ENCODE results near the gene MAP1LC3B2.

DNA sequence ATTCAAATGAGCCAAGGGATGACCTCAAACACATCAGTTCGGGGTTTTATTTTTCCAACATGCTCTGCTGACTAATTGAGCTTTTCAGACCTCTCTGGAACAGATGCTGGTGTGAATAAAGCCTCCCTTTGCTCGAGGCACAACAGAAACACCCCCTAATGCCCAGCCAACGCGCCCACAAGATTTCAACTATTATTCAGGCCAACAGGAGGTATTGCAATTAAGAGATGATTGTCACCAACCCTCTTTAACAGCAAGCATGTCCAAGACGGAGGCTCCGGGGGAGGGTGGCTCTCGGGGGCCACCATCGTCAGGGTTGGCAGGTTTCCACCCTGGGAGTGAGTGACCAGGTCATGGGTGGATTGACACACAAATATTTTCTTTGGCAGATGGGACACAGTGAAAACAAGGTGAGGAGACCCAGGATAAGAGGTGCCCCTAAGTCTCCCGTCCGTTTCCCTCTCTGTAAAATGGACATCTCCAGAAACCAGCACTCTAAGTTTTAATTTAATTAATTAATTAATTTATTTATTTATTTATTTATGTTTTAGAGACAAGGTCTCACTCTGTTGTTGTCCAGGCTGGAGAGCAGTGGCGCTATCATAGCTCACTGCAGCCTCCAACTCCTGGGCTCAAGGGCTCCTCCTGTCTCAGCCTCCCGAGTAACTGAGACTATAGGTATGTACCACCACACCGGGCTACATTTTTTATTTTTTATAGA is 56.1 kb downstream of the MAP1LC3B2 start:
- TF ChIP-seq, protein P1, sequence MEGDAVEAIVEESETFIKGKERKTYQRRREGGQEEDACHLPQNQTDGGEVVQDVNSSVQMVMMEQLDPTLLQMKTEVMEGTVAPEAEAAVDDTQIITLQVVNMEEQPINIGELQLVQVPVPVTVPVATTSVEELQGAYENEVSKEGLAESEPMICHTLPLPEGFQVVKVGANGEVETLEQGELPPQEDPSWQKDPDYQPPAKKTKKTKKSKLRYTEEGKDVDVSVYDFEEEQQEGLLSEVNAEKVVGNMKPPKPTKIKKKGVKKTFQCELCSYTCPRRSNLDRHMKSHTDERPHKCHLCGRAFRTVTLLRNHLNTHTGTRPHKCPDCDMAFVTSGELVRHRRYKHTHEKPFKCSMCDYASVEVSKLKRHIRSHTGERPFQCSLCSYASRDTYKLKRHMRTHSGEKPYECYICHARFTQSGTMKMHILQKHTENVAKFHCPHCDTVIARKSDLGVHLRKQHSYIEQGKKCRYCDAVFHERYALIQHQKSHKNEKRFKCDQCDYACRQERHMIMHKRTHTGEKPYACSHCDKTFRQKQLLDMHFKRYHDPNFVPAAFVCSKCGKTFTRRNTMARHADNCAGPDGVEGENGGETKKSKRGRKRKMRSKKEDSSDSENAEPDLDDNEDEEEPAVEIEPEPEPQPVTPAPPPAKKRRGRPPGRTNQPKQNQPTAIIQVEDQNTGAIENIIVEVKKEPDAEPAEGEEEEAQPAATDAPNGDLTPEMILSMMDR (IDR thresholded peaks at IDR 0.05) = no peak
- TF ChIP-seq POLR2A (IDR thresholded peaks at IDR 0.05) (no peak), EP300 (IDR thresholded peaks at IDR 0.05) (no peak), POLR2AphosphoS5 (IDR thresholded peaks at IDR 0.05) (no peak)

Data from stomach (tissue), 4 donors.